B cell (primary cell): ENCODE data around the gene NIN. TPM values are rescaled to one million over a fixed set of nuclear protein-coding genes. Genes with fewer than 3 reads are reported as not detected.

ENCODE experiments used
- ATAC-seq: fragments of 200-7000 bp; cut with Tn5 transposase; one replicate; pipeline ENCODE4 v1.10.0; 2021; ENCODE audit warnings: low read depth, mild to moderate bottlenecking, moderate number of reproducible peaks, moderate library complexity
- CTCF ChIA-PET: fragments of 350-600 bp; sonication (Branson Sonifier 250); formaldehyde crosslinking; loops from one replicate; lab custom pipeline; 2021; ENCODE audit warnings: antibody characterized with exemption, inconsistent platforms; lab: Charles Lee
- POLR2A ChIA-PET: fragments of 350-600 bp; sonication (Branson Sonifier 250); formaldehyde crosslinking; loops from one replicate; lab custom pipeline; 2021; ENCODE audit warnings: antibody characterized with exemption; lab: Charles Lee
- DNase-seq: peaks from one replicate; pipeline ENCODE4 v3.0.0; 2013
- H2AFZ ChIP-seq: 2 replicates; pipeline ENCODE4 v1.6.1; 2012; ENCODE audit warnings: mild to moderate bottlenecking, low read depth, low read length; ENCODE audit not compliant: insufficient read depth, poor library complexity, severe bottlenecking
- H3K27ac ChIP-seq, 2 donors: 1 replicate in 1 of 2; 2 replicates in 1 of 2; pipeline ENCODE4 v1.5.1; 2012 to 2013; ENCODE audit warnings: low read length in 2 of 2, mild to moderate bottlenecking in 2 of 2, moderate library complexity in 1 of 2
- H3K27me3 ChIP-seq, 4 experiments: fragments of 200-600 bp in 1 of 4; sonication (generic) in 1 of 4; replicated peaks in 1 of 4; 1 replicate in 2 of 4; 2 replicates in 2 of 4; pipeline versions ENCODE4 v1.6.1 to v1.7.0; 2013 to 2016; ENCODE audit warnings: low read length in 3 of 4, mild to moderate bottlenecking in 2 of 4, mixed read lengths in 1 of 4, moderate library complexity in 1 of 4; ENCODE audit not compliant: insufficient read depth in 4 of 4, control insufficient read depth in 3 of 4; ENCODE audit errors: control extremely low read depth in 1 of 4
- H3K36me3 ChIP-seq, 2 experiments: replicated peaks in 1 of 2; 1 replicate in 1 of 2; 2 replicates in 1 of 2; pipeline versions ENCODE4 v1.6.1 to v1.7.1; 2013; ENCODE audit warnings: low read length in 1 of 2; ENCODE audit not compliant: insufficient read depth in 2 of 2, control insufficient read depth in 1 of 2; ENCODE audit errors: control extremely low read depth in 1 of 2, extremely low read depth in 1 of 2
- H3K4me1 ChIP-seq, 2 donors: fragments of 200-600 bp in 1 of 2; sonication (generic) in 1 of 2; 1 replicate in 1 of 2; 2 replicates in 1 of 2; pipeline versions ENCODE4 v1.5.1 to v1.6.1; 2013 to 2017; ENCODE audit warnings: low read length in 2 of 2; ENCODE audit not compliant: control insufficient read depth in 2 of 2, insufficient read depth in 2 of 2
- H3K4me2 ChIP-seq: replicated peaks from 2 replicates; pipeline ENCODE3; 2012; ENCODE audit warnings: mild to moderate bottlenecking, low read depth, low read length; ENCODE audit not compliant: poor library complexity, severe bottlenecking
- H3K4me3 ChIP-seq, 5 experiments: fragments of 200-600 bp in 1 of 5; sonication (generic) in 1 of 5; 1 replicate in 3 of 5; 2 replicates in 2 of 5; pipeline versions ENCODE4 v1.5.1 to v1.7.0; 2011 to 2016; ENCODE audit warnings: low read length in 4 of 5, mild to moderate bottlenecking in 4 of 5, low read depth in 2 of 5, control low read depth in 1 of 5, moderate library complexity in 1 of 5; ENCODE audit not compliant: insufficient read depth in 1 of 5; ENCODE audit errors: control extremely low read depth in 1 of 5, extremely low read depth in 1 of 5
- H3K79me2 ChIP-seq: fragments of 200-600 bp; sonication (generic); one replicate; pipeline ENCODE4 v1.6.0; 2016; ENCODE audit warnings: low read length; ENCODE audit not compliant: control insufficient read depth, insufficient read depth
- H3K9ac ChIP-seq: fragments of 200-600 bp; sonication (generic); 2 replicates; pipeline ENCODE4 v1.6.1; 2017; ENCODE audit warnings: mild to moderate bottlenecking, low read length, moderate library complexity
- H3K9me3 ChIP-seq, 3 donors: one replicate each; pipeline versions ENCODE4 v1.6.1 to v1.7.1; 2013; ENCODE audit warnings: low read length in 2 of 3; ENCODE audit not compliant: control insufficient read depth in 2 of 3, insufficient read depth in 1 of 3; ENCODE audit errors: control extremely low read depth in 1 of 3
- H4K20me1 ChIP-seq: 2 replicates; pipeline ENCODE4 v1.6.0; 2012; ENCODE audit warnings: mild to moderate bottlenecking, low read length; ENCODE audit not compliant: insufficient read depth, control insufficient read depth, poor library complexity, severe bottlenecking
- H3K27ac Mint-ChIP-seq: one replicate; pipeline ENCODE4 v1.8.0; 2021; ENCODE audit warnings: mixed read lengths
- H3K27me3 Mint-ChIP-seq: one replicate; pipeline ENCODE4 v1.8.0; 2021; ENCODE audit warnings: mixed read lengths
- H3K4me1 Mint-ChIP-seq: one replicate; pipeline ENCODE4 v1.8.0; 2021; ENCODE audit warnings: mixed read lengths
- H3K4me3 Mint-ChIP-seq: one replicate; pipeline ENCODE4 v1.8.0; 2021; ENCODE audit warnings: mixed read lengths
- H3K9me3 Mint-ChIP-seq: one replicate; pipeline ENCODE4 v1.8.0; 2022; ENCODE audit warnings: mixed read lengths; ENCODE audit not compliant: insufficient read depth
- CTCF ChIP-seq: fragments of 200-600 bp; IDR thresholded peaks from one replicate; pipeline ENCODE4 v1.8.0; 2022; ENCODE audit warnings: antibody characterized with exemption, mild to moderate bottlenecking
- EZH2 ChIP-seq: IDR thresholded peaks from 2 replicates; pipeline ENCODE4 v1.6.1; 2012; ENCODE audit warnings: borderline replicate concordance, low read depth, mild to moderate bottlenecking, moderate library complexity, low read length; ENCODE audit not compliant: insufficient read depth, poor library complexity, severe bottlenecking
- WGBS: methylation state at CpG from one replicate; pipeline ENCODE4 v1.1.5; 2013; ENCODE audit warnings: missing lambda C conversion rate; ENCODE audit not compliant: insufficient coverage; 5-methylcytosine and 5-hydroxymethylcytosine counted together
- intact Hi-C: fragments of 100-400 bp; cut with micrococcal nuclease; formaldehyde crosslinking; loops from one replicate; pipeline ENCODE4 v1.10.0; 2022
- polyA plus RNA-seq: library from polyadenylated mRNA; depleted of rRNA; stranded (reverse); fragments of >200 nt; gene quantifications from 2 replicates; pipeline ENCODE4 v1.2.3, GENCODE V29; 2012
- total RNA-seq, 2 donors: library from RNA; stranded (reverse); fragments of 120-200 nt in 1 of 2; gene quantifications; 1 replicate in 1 of 2; 2 replicates in 1 of 2; pipeline versions ENCODE4 v1.2.3 to v1.2.4, GENCODE V29; 2013 to 2022

NIN gene
- total and polyA plus RNA-seq, 2 donors (not counting 1 experiment from before 2014, with no cell fraction given): 25.4 to 219 TPM

DNA sequence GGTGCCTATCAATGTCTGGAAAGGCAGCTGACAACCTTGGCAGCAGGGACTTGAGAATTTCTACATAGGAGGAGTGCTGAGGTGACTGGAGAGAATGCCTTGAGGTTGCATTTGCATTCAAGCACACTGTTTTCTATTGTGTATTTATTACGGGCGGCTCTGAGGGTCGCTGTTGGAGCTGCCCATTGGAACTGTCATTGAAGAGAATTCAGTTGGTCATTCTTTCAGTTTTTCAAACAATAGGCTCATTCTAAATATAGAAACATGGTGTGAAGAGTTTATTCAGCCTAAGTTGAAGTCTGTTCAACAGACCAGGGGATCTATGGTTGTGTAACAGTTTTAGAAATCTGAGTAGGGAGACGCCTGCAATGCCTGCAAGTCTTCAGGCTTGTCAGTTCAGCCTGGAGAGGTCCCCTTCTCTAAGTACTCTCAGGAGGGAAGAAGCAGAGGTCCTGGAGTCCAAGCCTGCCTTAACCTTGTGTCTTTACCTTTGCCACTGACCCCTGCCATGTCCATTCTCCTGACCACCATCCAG is 31.1 kb upstream of the NIN start:
- 83% methylated on average over 1 of the region's 4 CpGs for WGBS
- no peak overlapping the region for H3K4me2 ChIP-seq
- Mint-ChIP-seq H3K9me3 (no peaks in the 10 kb centered on the region), H3K4me3 (no peak overlapping the region), H3K27ac (no peak overlapping the region), H3K27me3 (peaks cover 16% of the 10 kb centered on the region), H3K4me1 (peaks cover 13% of the 10 kb centered on the region)
- no peak overlapping the region for H3K27ac ChIP-seq
- H3K79me2 ChIP-seq: no peaks in the 10 kb centered on the region
- H3K36me3 ChIP-seq: no peaks in the 10 kb centered on the region
- no peak overlapping the region for H3K9ac ChIP-seq
- no peaks in the 10 kb centered on the region for H4K20me1 ChIP-seq
- no peak for DNase-seq
- no peak overlapping the region for H2AFZ ChIP-seq
- no peaks in the 10 kb centered on the region for H3K9me3 ChIP-seq
- ChIA-PET POLR2A (interaction anchor here (0.5 to 0.6 kb wide), 2 partner anchors 34 to 277 kb away, joined by 3 to 6 read pairs; no protein-coding TSS in a partner anchor), CTCF (interaction anchor here (0.6 to 12.4 kb wide), 13 partner anchors 11 to 262 kb away, joined by 3 to 258 read pairs (median 7); partner anchors contain the start of gene NIN)
- no peak overlapping the region for H3K4me3 ChIP-seq
- H3K27me3 ChIP-seq: peaks cover 0 to 9% (median 3%) of the 10 kb centered on the region in 4 experiments
- no peak for TF ChIP-seq EZH2
- TF ChIP-seq CTCF: no peak
- peaks cover 9 to 14% of the 10 kb centered on the region in 2 donors for H3K4me1 ChIP-seq
- intact Hi-C loops: no loop called here
- no peak for ATAC-seq

DNA sequence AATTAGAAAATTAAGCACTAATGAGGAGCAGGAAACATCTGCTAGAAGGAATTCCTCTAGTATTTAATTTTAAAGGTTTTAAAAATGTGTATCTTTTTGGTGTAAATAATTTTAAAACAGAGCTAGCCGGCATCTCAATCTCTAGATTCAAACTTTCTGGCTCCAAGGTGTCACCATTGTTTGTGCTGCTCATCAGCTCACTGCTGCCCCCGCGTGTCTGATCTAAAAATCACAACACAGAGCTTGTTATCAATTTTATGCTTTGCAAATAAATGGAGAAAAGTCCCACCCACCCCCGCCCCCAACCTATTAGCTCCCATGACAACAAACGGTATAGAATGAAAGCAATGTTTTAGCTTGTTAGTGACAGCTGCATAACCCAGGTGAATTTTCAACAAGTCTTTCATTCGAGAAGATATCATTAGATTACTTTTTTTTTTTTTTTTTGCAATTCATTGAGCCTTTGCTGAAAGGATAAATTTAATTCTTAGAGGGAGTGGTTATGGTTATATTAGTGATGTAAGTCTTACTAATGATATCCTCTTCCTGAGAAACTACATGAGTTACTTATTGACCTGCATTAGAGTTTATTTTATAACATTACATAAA is 29.6 kb upstream of the NIN start:
- intact Hi-C loops: loop anchor here (1.0 to 2.0 kb wide), 8 partner anchors 25 to 317 kb away; partner anchors contain the start of genes NIN and SAV1
- H3K4me1 Mint-ChIP-seq: peaks cover 15% of the 10 kb centered on the region
- Histone ChIP-seq H3K4me3 (peak overlapping the region; percentile 58 to 92 (median 69)), H3K4me2 (peak overlapping the region; percentile 93), H2AFZ (peak overlapping the region; percentile 92), H3K79me2 (no peaks in the 10 kb centered on the region), H3K9me3 (no peaks in the 10 kb centered on the region), H3K27me3 (no peaks in the 10 kb centered on the region), H3K27ac (peak overlapping the region; percentile 34 to 44), H3K9ac (peak overlapping the region; percentile 75), H3K4me1 (peaks cover 9 to 14% of the 10 kb centered on the region in 2 donors), H3K36me3 (no peaks in the 10 kb centered on the region), H4K20me1 (no peaks in the 10 kb centered on the region)
- DNase-seq (peak; percentile 90), ATAC-seq (peak; percentile 71)
- peaks cover 2% of the 10 kb centered on the region for H3K27me3 Mint-ChIP-seq
- WGBS: no CpG with 5 or more reads among the region's 6 CpGs
- H3K27ac Mint-ChIP-seq: peak overlapping the region; percentile 91
- ChIA-PET CTCF (interaction anchor here (0.6 to 12.4 kb wide), 55 partner anchors 9 to 1399 kb away, joined by 3 to 258 read pairs (median 7); partner anchors contain the start of genes NIN, PYGL and TMX1), POLR2A (interaction anchor here (0.7 to 2.1 kb wide), 9 partner anchors 30 to 188 kb away, joined by 3 to 24 read pairs (median 5); partner anchors contain the start of gene NIN)
- no peaks in the 10 kb centered on the region for H3K9me3 Mint-ChIP-seq
- H3K4me3 Mint-ChIP-seq: peak overlapping the region; percentile 95
- TF ChIP-seq EZH2: no peak
- peak; percentile 87 for TF ChIP-seq CTCF
